NCI-H2196 treated with DMSO at 0.1 percent for 48 hours (cell line): ENCODE data around the gene MYRF.
A peak's percentile ranks its signal among the peaks of the same experiment; 100 is the strongest.

Source experiments
- DNase-seq: peaks from one replicate; lab custom pipeline; 2025; ENCODE audit not compliant: unreplicated experiment; lab: John Stamatoyannopoulos, UW

Gene MYRF

DNA sequence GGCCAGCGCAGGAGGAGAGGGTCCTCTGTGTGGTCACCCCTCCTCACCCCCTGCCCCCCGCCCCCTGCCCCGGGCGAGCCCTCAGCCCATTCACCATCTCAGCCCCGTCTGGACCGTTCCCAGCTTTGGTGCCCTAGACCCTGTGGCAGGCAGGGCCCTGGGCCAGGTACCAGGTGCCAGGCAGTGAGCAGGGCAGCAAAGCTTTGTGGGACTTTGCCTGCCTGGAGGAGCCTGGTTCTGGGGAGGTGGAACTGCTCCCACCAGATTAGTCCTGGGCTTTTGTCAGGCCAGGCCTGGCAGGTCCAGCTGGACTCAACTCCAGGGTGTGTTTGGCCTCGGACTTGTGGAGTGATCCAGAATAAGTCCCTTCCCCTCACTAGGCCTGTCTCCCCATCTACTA, 13.7 kb upstream of the MYRF start:
- no peak for DNase-seq

DNA sequence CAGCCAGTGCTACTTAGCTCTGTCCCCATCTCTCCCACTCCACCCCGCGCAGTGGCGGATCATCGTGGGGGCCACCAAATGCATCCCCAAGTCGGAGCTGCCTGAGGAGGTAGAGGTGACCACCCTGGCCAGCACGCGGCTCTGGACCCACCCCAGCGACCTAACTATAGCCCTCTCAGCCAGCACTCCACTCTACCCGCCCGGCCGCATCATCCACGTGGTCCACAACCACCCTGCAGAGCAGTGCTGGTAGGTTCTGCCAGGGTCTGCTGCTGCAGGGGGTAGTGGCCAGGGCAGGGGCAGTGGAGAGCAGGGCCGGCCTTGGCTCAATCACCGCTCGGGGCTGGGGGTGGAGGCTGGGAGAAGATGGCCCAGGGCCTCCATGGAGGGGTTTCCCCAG, 13.0 kb upstream of the MYRF start:
- no peak for DNase-seq

DNA sequence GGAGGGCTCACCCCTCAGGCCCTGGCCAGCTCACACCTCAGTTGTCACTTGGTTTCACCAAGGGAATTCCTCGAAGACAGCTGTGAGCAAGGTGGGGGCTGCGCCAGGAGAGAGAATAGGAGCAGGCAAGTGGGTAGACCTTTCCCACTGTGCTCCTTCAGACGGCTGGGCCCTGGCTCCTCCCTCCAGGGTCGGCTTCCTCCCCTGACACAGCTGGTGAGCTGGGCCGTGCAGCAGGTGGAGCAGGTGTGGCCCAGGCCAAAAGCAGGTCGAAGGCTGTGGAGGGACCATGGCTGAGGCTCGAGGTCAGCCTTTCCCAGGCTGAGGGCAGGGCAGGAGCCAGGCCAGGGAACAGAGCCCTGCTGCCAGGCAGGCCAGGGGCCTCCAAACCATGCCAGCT, 12.5 kb upstream of the MYRF start:
- no peak for DNase-seq

DNA sequence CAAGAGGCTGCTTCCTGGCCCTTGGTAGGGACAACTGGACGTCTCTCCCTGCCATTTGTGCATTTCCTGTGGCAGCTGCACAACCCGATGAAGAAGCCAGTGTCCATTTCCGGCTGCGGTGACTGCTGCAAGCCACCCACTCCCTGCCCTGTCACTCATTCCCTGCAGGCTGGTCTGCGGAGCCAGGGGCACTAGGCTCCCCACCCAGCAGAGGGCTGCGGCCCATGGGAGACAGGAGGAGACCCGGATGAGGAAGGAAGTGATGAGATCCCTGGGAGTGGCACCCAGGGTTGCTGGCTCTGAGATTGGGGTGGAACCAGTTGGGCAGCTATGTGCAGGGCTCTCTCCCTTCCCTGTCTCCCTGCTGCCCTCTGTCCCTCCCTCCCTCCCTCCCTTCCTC, 10.0 kb upstream of the MYRF start:
- no peak for DNase-seq

DNA sequence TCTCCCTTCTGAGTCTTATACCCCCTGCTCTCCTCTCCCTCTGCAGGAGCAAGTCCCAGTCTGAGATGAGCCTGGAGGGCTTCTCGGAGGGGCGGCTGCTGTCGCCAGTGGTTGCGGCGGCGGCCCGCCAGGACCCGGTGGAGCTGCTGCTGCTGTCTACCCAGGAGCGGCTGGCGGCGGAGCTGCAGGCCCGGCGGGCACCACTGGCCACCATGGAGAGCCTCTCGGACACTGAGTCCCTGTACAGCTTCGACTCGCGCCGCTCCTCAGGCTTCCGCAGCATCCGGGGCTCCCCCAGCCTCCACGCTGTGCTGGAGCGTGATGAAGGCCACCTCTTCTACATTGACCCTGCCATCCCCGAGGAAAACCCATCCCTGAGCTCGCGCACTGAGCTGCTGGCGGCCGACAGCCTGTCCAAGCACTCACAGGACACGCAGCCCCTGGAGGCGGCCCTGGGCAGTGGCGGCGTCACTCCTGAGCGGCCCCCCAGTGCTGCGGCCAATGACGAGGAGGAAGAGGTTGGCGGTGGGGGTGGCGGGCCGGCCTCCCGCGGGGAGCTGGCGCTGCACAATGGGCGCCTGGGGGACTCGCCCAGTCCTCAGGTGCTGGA, 8.8 kb upstream of the MYRF start:
- no peak for DNase-seq

DNA sequence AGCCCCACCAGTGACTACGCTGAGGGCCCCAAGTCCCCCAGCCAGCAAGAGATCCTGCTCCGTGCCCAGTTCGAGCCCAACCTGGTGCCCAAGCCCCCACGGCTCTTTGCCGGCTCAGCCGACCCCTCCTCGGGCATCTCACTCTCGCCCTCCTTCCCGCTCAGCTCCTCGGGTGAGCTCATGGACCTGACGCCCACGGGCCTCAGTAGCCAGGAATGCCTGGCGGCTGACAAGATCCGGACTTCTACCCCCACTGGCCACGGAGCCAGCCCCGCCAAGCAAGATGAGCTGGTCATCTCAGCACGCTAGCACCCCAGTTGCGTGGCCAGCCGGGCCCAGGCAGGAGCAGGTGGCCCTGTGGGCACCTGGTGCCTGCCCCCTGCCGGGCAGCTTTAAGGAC, 8.3 kb upstream of the MYRF start:
- DNase-seq, result no peak

DNA sequence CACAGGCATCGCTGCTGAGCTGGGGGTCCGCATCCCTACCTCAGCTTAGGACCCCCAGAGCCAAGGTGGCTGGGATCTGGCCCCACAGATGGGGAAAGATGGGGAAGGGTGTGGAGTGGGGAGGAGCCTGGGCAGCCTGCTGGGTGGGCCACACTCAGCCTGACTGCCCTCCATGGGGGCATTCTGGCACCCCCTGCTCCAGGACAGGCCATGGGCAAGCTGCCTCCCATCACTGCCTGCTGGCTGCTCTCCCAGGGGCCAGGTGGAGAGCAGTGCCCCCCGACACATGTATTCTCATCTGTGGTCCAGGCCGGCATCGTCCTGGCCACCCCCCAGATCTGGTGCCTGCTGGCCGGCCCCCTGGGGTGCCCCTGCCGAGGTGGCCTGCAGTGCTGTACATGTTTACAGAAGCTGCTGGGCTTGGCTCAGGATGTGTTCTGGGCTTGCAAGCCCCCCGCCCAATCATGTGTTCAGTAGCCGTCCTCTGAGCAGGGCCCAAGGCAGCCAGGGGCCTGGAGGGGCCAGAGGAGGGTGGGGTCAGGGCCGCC, 7.8 kb upstream of the MYRF start:
- DNase-seq, result no peak

DNA sequence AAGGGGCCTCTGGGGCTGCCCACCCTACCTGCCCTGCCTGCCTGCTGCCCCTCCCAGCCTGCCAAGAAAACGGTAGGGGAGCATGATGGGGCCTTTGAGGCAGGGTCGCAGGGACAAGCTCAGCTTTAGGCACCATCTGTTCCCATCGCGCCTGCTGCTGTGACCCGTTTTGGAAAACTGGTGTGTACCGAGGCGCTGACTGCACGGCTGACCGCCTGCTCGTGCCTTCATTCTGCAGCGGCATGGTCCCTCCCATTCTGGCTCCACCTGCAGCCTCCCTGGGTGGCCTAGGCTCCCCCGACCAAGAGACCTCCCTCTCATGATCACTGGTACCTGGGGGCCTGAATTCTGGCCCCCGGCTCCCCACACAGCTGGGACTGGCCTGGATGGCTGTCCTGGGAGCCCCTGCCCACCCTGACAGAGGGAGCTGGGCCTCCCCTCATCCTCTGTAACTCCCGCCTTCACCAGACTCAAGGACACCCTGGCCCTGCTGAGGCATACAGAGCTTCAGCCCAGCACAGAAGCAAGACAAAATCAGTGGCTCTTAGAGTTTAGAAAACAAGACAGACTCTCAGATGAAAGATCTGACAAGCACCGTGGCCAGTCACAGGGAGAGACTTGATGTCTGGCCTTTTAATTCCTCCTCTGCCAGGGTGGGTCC, 6.5 kb upstream of the MYRF start:
- DNase-seq, result no peak

DNA sequence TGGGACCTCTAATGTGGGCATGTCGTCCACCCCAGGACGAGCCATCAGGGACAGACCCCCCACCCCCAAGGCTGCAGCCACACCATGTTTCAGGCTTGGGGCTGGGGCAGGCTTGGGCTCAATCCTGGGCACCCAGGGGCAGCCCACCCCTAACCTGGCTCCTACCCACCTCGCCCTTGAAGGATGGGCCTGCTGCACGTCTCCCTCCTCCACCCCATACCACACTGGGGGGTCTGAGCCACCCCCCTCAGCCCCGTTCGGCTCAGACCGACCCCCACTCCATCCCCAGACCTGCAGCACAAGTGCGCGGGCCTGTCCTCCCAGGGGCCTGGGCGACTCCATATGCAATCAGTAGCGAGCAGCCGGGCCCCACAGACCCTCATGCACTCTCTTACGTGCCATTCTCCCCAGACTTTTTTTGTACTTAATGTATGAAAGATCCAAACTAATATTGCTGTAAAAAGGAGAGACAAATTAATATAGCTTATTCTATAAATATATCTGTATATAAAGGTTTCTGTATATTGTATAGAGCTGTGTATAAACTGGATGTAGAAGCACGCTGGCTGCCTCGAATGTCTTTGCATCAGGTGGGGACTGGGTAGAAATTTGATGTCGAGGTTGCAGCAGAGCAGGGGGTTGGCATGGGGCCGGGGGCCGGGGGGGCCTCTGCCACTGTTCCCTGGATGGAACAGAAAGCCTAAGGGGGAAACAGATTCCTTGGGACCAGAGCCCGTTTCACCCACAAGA, 5.8 kb upstream of the MYRF start:
- no peak for DNase-seq

DNA sequence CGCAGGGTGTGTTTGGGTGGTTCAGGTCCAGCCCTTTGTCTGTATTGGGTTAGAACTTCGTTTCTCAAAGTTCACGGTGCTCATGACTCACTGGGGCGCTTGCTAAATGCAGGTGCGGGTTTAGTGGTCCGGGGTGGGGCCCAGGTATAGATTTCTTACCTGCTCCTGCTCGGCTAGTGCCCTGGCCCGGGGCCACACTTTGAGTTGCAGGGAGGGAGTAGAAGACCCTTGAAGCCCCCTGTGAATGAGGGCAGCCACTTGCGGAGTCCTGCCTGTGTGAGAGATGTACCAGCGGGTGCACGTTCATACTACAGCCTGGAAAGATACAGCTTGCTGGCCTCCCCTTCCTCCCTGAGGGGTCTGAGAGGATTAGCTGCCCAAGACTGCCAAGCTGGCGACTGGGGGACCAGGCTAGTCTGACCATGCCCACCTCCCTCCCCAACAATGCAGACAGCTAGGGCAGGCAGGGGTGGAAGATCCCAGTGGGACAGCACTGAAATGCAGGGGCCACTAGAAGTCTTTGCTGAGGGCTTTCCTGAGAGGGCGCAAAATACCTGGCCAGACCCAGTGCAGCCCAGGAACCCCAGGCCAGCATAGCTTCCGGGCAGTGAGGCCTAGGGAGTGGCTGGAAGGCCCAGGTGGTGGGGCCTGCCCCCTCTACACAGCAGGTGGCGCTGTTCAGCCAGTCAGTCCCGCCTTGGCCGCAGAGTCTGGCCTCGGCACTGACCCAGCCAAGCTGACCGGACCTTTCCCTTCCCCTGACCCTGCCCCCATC, 5.1 kb upstream of the MYRF start:
- peak; percentile 54 for DNase-seq

DNA sequence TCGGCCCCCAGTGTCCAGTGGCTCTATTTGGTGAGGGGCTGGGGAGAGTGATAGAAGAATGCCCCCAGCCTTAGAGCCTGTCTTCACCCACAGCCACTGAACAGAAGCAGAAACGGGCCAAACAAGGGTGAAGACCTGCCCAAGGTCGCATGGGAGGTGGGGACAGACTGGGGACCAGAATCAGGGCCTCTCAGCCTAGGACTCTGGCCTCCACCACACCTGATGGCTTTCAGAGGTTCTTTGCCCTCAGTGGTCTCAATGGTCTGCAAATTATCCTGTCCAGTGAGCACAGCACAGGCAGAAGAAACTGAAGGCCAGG, 4.5 kb upstream of the MYRF start:
- no peak for DNase-seq

DNA sequence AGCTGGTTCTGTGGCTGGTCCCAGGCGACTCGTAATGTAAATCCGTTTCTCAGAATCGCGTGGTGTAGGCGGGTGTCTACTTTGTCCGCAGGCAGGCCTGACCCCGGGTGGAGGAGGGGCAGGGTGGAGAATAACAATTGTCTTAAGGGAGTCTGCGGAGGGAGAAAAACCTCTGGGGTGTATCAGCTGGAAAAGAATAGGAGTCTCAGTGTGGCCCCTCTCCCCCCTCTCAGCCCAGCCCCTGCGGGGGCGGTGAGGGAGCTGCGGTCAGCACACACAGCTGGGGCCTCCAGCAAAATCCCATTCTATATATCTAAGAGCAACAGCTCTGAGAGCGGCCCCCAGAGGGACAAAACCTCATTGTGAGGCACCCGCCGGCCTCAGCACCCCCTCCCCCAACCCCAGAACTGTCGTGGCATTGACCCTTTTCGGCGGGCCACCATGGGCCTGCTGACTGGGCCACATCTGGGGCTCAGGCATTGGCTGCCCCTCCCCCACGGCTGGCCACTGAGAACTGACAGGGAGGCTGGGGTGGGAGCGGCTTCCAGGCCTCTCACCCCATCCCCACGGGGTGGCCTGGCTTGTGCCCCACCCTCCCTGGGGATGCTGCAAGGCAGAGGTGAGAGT, 2.7 kb upstream of the MYRF start:
- DNase-seq, result no peak

DNA sequence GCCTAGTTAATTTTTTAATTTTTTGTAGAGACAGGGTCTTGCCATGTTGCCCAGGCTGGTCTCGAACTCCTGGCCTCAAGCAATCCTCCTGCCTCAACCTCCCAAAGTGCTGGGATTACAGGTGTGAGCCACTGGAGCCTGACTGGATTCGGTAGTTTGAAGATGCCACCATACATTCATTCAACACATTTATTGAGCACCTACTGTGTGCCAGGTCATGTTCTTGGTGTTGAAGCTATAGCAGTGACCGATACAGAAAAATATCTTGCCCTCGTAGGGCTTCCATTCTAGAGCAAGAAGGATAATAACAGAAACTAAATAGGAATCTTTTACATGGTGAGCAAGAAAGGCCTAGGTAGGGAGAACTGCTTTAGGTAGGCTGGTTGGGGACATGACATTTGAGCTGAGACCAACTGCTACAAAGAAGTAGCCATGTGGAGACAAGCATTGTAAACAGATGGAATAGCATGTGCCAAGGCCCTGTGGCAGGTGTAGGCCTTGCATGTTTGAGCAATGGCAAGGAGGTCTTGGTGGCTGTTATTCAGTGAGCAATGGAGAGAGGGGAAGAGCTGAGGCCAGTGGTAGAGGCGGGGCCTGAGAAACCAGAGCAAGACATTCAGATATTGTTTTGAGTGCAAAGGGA, 1.7 kb upstream of the MYRF start:
- no peak for DNase-seq

DNA sequence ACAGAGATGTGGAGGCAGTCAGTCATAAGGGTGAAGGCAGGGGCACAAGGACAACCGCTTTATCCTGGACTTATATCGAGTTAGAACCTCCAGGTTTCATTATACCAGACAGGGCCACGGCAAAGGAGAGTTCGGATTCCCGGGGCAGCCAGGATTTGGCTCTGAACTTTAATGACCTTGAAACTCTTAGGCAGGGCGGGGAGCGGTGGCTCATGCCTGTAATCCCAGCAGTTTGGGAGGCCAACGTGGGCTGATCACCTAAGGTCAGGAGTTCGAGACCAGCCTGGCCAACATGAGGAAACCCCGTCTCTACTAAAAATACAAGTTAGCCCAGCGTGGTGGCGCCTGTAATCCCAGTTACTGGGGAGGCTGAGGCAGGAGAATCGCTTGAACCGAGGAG, 1.1 kb upstream of the MYRF start:
- no peak for DNase-seq

DNA sequence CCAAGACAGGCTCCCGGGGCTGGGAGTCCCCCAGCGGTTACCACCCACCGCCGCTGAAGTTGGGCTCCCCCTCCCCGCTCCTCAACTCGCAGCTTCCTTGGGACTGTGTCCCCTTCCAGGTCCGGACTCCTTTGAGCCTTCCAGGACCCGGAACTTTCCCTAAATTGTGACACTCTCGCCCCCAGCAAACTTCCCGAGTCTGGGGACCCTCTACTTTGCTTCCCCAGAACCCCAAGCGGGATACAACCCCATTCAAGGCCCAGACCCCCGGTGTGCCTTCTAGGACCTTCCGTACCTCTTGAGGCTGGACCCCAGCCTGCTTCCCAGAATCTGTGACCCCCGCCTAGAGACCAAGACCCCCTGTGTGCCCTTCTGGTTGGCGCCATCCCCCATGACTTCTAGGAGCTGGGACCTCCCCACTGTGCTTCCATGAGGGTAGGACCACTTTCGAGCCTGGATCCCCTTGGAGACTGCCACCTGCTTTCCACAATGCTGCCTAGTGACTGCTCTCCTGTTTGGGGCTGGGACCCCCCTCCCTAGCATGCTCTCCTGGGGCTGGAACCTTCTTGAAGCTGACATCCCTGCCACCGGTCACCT, 587 bp downstream of the MYRF start:
- no peak for DNase-seq

DNA sequence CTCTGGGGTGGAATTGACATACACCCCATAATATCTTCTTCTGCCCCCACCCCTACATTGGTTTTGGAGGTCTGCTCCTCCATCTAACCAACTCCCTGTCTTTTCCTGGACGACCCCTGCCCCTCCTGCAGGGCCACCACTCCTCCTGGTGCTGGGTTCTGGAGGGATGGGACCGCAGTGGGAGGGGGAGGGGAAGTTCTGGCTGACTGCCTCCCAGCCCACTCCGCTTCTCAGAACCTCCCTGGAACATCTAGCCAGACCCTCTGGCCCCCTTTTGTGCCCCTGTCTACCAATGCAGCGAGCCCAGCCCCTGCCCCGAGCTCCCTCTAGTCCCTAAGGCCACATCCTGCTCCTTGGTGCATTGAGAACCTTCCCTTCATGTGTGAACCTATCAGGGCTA, 1.2 kb downstream of the MYRF start:
- no peak for DNase-seq

DNA sequence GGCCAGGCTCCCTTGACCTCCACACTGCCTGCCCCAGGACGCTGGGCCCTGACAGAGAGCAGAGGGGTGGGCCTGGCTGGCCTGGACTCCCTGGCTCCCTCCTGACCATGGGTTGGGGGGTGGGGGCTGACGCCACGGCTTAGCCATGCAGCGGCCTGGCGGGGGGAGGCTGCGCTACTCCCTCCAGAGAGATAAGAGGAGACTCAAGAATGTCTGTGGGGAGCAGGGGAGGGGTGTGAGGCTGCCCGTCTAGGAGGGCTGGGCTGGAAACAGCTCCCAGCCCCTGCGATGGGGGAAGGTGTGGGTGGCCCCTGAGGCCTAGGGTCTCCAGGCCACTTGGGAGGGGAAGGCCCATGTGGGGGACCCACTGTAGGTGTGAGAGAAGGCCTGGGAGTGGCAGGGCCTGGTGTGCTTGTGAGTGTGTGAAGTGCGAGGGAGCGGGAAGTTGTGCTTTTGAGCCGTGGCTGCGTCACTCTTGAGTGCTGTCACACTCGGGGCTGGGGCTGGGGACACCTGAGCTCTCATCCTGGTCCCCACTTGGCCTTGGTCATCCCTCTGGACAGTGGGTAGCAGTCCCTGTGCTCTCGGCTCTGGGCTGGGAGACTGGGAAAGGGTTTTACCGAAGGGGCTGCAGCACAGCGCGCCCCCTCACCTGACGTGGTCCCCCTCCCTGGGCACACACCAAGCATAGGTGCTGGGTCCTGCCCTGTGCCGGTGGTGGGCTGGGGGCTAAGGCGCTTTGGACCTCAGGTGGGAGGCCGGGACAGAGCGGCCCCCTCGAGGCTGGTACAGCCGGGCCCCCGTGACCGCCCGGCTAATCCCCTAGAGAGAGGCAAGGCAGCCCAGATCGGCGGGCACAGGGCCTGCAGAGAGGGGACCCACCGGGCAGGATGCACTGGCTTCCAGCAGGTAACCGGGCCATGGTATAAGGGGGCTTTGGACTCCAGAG, 2.4 kb downstream of the MYRF start:
- no peak for DNase-seq

DNA sequence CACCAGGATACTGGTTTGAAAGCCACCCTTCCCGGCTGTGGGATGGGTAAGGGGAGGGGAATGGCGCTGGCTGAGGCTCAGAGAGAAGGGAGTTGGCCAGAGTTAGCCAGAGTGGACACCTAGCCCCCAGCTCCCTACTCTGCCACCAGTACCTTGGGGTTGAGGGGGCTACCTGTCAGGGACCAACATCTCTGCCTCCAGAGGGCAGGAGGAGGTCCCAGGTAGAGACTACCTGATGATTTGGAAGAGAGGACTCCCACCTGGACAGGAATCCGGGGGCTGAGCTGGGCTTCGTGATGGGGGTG, 3.7 kb downstream of the MYRF start:
- DNase-seq, result no peak

DNA sequence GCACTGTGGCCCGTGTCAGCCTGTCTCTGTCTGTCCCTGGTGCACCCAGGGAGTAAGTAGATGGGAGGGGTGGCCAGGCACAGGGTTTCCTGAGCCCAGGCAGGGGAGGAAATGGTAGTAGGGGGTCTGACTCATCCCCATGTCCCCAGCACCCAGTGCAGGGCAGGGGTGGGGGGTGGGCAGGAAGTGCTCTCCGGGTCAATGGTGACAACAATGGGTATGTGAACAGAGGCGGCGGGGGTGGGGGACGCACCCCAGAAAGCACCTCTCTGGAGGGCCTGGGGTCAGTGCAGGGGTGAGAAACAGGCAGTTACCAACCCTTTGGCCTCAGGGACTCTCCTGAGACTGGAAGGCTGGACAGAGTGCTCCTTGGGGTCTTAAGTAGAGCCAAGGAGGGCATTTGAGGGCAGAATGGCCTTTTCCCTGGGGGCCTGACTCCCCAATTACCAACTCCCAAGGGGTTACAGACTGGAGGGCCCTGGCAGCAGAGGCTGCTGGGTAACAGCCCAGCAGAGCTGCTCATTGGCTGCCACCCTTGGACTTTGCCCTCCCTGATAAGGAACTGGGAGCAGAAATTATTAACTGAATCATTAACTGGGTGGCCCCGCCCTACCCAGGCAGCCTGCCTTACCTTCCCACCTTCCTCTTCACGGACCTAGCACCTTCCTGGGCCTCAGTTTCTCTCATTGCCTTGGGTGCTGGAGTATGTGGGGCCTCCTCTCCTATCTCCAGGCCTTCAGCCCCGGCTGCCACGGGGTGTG, 4.2 kb downstream of the MYRF start:
- DNase-seq, result no peak
